NT2/D1 (cell line): Measurements from ENCODE around the gene CELA3A.
"Not testable (repeated sequence)": the region's sequence is repeated elsewhere in the genome, so short reads cannot be mapped to it uniquely, and the experiment has no call there.

Experiments used
- DNase-seq: peaks from one replicate; pipeline ENCODE4 v3.0.0-alpha.2; 2011; ENCODE audit warnings: low read depth, low spot score
- H3K27me3 ChIP-seq: 2 replicates; pipeline ENCODE4 v1.6.0; 2011; ENCODE audit warnings: mild to moderate bottlenecking; ENCODE audit not compliant: insufficient read length, insufficient read depth
- H3K36me3 ChIP-seq: 2 replicates; pipeline ENCODE4 v1.6.1; 2011; ENCODE audit warnings: mild to moderate bottlenecking, low read length, mixed read lengths; ENCODE audit not compliant: insufficient read depth, insufficient read length
- H3K4me1 ChIP-seq: 2 replicates; pipeline ENCODE4 v1.5.1; 2011; ENCODE audit not compliant: insufficient read depth, insufficient read length
- H3K4me3 ChIP-seq: 2 replicates; pipeline ENCODE4 v1.5.1; 2011; ENCODE audit warnings: low read depth; ENCODE audit not compliant: insufficient read length
- H3K9ac ChIP-seq: 2 replicates; pipeline ENCODE4 v1.6.0; 2011; ENCODE audit warnings: low read depth; ENCODE audit not compliant: insufficient read length
- H3K9me3 ChIP-seq: 2 replicates; pipeline ENCODE4 v1.5.1; 2011; ENCODE audit warnings: mild to moderate bottlenecking, low read length; ENCODE audit not compliant: insufficient read depth

CELA3A gene

DNA sequence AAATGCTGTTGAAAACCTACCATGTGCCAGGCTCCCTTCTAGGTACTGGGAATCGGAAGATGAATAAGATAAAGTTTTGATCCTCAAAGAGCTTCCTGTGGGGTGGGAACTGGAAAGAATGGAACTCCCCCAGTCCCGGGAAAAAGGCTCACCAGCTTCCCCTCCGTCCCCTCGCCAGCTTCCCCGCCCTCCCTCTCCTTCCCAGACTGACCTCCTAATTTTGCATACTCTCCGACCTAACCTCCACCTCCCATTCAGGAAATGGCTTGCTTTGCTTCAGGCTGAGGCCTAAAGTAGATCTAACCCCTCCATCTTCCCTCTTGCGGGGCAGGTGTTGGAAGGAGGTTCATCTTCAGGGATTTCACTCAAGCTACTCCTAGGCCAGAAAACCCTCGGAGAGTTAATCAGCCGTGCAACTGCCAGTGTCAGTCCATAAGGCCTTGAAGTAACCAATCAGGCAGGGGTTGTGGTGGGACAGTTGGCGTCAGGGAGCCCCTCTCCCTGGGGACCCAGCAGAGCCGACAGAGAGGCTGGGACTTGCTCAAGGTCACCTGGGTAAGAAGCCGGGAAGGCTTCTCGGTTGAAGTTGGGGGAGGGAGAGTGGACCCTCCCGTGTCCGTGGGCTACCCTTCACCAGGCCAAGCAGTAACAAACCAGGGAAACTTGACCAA lies 2.7 kb upstream of the CELA3A start:
- H3K4me3 ChIP-seq, H3K9ac ChIP-seq, H3K9me3 ChIP-seq, H3K4me1 ChIP-seq, DNase-seq, H3K27me3 ChIP-seq, H3K36me3 ChIP-seq: not testable (repeated sequence)

DNA sequence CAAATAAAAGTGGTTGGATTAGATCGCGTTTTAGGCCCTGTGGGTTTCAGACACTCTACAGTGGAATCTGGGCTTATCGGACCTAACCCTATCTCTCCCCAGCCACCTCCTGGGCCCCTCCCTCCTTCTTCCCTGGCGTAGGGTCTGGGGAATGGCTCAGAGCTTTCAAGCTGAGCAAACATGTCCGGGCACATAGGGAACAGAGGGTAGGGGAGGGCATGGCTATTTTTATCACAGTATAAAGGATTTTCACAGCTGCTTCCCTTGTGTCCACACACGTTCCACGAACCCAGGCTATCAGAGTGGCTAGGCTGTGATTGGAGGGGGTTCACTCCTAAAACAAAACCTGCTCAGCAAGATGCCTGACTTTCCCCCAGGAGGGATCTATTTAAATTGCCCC lies 1.8 kb upstream of the CELA3A start:
- H3K4me1 ChIP-seq, H3K36me3 ChIP-seq, H3K4me3 ChIP-seq, H3K27me3 ChIP-seq, H3K9ac ChIP-seq, H3K9me3 ChIP-seq, DNase-seq: not testable (repeated sequence)

DNA sequence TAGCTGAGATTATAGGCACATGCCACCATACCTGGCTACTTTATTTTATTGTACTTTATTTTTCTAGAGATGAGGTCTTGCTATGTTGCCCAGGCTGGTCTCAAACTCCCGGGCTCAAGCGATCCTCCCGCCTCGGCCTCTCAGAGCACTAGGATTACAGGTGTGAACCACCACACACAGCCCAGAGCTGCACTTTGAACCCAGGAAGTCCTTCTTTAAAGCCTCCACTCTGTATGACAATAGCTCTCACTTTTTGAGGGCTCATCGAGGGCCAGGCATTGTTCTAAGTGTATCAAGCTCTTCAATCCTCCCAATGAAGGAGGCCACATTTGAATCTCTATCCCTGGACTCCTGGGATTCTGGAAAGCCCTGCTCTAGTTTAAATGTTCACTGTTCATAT lies 1.0 kb downstream of the CELA3A start:
- H3K4me1 ChIP-seq, H3K9ac ChIP-seq, H3K9me3 ChIP-seq, H3K36me3 ChIP-seq, H3K4me3 ChIP-seq, H3K27me3 ChIP-seq, DNase-seq: not testable (repeated sequence)

DNA sequence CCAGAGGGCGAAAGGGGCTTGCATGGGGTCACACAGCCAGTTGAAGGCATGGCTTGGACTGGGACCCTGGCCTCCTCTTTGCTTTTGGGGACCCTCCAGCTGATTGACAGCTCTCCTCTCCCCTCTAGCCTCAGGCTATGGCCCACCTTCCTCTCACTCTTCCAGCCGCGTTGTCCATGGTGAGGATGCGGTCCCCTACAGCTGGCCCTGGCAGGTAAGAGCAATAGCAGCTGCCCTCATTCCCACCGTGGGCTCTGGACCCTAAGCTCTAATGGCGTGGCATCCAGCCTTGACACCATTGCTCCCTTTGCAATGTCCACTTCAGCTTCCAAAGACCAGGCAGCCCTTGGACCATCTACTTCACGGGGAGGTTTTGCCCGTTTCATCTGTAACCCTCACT lies 1.4 kb downstream of the CELA3A start:
- DNase-seq, H3K36me3 ChIP-seq, H3K27me3 ChIP-seq, H3K4me3 ChIP-seq, H3K9me3 ChIP-seq, H3K4me1 ChIP-seq, H3K9ac ChIP-seq: not testable (repeated sequence)

DNA sequence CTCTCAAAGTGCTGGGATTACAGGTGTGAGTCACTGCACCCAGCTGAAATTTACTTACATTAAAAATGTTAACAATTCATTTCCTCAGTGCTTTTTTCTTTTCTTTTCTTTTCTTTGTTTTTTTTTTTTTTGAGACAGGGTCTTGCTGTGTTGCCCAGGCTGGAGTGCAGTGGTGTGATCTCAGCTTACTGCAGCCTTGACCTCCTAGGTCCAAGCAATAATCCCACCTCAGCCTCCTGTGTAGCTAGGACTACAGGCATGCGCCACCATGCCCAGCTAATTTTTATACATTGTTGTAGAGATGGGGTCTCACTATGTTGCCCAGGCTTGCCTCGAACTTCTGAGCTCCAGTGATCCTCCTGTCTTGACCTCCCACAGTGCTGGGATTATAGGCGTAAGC lies 2.5 kb downstream of the CELA3A start:
- DNase-seq, H3K27me3 ChIP-seq, H3K4me3 ChIP-seq, H3K36me3 ChIP-seq, H3K9me3 ChIP-seq, H3K9ac ChIP-seq, H3K4me1 ChIP-seq: not testable (repeated sequence)

DNA sequence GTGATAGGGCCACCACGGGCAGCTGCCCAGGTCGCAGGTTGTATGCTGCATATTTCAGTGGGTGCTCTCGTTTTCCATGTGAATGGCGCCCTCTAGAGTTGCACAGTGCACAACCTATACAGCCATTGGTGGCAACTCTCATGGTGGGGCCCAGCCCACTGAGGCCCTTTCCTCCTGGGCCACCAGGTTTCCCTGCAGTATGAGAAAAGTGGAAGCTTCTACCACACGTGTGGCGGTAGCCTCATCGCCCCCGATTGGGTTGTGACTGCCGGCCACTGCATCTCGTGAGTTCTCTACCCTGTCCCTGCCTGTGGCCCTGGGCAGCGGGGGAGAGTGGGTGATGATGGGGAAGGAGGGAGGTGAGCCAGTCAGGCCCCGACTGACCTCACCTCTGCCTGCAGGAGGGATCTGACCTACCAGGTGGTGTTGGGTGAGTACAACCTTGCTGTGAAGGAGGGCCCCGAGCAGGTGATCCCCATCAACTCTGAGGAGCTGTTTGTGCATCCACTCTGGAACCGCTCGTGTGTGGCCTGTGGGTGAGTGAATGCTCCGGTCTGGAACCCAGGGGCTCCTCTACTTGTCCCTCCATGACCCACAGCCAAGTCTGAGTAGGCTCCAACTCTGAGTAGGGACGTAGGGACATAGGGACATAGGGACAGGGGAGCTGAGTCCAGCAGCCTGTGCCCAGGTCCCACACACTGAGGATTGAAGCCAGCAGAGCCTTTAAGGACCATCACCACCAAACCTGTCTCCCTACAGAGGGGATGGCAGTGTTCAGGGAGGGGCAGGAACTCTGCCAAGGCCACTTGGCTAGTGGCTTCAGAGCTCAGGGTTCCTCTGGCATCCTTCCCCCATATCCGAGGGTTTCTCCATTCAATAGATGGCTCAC lies 4.0 kb downstream of the CELA3A start:
- H3K36me3 ChIP-seq, H3K27me3 ChIP-seq, DNase-seq, H3K4me1 ChIP-seq, H3K4me3 ChIP-seq, H3K9ac ChIP-seq, H3K9me3 ChIP-seq: not testable (repeated sequence)

DNA sequence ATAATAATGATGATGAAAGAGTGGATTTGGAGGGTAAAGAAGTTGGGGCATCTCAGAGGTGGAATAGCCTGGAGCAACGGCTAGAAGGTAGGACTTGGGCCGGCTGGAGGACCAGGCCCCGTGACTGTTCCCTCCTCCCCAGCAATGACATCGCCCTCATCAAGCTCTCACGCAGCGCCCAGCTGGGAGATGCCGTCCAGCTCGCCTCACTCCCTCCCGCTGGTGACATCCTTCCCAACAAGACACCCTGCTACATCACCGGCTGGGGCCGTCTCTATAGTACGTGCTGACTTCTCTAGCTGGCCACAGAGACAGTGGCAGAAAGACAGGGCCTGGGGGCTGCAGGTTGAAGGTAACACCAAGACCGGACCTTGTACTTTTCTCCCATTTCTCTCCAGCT lies 5.3 kb downstream of the CELA3A start:
- DNase-seq, H3K9ac ChIP-seq, H3K4me1 ChIP-seq: not testable (repeated sequence)

DNA sequence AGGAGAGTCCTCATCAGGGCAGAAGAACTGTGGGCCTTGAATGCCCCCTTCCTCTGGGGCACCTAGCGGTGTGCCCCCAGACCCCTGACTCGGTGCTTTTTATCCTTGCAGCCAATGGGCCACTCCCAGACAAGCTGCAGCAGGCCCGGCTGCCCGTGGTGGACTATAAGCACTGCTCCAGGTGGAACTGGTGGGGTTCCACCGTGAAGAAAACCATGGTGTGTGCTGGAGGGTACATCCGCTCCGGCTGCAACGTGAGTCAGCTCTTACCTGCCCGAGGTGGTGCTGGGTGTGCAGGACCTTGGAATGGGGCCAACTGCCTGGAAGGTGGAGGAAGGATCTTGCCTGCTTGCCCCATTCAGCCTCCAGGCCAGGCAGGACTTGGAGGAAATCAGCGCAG lies 5.8 kb downstream of the CELA3A start:
- not testable (repeated sequence) for H3K4me1 ChIP-seq, H3K27me3 ChIP-seq, H3K9ac ChIP-seq, H3K4me3 ChIP-seq, H3K9me3 ChIP-seq, H3K36me3 ChIP-seq, DNase-seq

More for the DNA sequence above, 5.3 kb downstream of the CELA3A start:
- H3K27me3 ChIP-seq, H3K36me3 ChIP-seq, H3K4me3 ChIP-seq, H3K9me3 ChIP-seq: not testable (repeated sequence)

DNA sequence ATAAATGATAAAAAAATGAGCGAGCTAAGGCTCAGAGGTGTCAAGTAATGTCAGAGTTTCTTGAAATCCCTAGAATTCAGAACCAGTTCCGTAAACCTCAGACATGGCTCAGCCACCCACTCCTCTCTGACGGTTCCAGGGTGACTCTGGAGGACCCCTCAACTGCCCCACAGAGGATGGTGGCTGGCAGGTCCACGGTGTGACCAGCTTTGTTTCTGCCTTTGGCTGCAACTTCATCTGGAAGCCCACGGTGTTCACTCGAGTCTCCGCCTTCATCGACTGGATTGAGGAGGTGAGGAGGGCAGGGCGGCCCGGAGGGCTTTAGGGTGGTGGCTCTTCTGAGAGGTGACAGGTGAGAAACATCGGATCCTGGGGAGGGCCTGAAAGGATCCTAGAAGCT lies 8.1 kb downstream of the CELA3A start:
- H3K4me3 ChIP-seq, H3K9me3 ChIP-seq, H3K4me1 ChIP-seq, DNase-seq, H3K36me3 ChIP-seq, H3K27me3 ChIP-seq, H3K9ac ChIP-seq: not testable (repeated sequence)

DNA sequence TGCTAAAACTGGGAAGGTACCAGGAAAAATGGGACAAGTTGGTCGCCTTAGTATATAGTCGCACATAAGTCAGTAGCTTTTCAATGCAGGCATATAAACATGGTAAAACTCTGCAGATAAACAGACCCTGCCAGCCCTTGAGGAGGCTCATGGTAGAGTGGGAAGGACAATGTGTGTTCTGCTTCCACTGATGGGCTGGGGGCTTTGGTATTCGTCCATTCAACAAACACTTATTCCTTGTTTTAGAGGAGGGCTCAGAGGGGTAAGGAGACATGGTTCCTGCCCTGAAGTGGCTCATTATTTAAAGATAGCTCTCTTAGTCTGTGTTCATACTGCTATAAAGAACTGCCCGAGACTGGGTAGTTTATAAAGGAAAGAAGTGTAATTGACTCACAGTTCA lies 11.3 kb downstream of the CELA3A start:
- not testable (repeated sequence) for H3K9ac ChIP-seq, H3K4me3 ChIP-seq, DNase-seq, H3K9me3 ChIP-seq, H3K4me1 ChIP-seq, H3K27me3 ChIP-seq, H3K36me3 ChIP-seq

DNA sequence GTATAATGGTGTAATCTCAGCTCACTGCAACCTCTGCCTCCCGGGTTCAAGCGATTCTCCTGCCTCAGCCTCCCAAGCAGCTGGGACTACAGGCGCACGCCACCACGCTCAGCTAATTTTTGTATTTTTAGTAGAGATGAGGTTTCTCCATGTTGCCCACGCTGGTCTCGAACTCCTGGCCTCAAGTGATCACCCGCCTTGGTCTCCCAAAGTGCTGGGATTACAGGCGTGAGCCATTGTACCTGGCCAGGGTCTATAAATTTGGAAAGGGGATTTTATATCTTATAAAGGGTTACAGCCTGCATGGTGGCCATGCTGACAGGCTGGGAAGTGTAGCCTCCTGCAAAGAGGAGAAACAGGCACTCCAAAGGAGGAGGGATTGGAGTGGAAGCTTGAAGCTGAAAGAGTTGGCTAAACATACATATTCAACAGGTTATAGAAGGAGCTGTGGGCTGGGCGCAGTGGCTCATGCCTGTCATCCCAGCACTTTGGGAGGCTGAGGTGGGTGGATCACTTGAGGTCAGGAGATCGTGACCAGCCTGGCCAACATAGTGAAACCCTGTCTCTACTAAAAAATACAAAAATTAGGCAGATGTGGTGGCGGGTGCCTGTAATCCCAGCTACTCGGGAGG lies 13.2 kb downstream of the CELA3A start:
- H3K36me3 ChIP-seq, H3K4me1 ChIP-seq, H3K9me3 ChIP-seq, H3K9ac ChIP-seq, DNase-seq, H3K27me3 ChIP-seq, H3K4me3 ChIP-seq: not testable (repeated sequence)
